ENCODE measurements around the gene UNC80.

DNA sequence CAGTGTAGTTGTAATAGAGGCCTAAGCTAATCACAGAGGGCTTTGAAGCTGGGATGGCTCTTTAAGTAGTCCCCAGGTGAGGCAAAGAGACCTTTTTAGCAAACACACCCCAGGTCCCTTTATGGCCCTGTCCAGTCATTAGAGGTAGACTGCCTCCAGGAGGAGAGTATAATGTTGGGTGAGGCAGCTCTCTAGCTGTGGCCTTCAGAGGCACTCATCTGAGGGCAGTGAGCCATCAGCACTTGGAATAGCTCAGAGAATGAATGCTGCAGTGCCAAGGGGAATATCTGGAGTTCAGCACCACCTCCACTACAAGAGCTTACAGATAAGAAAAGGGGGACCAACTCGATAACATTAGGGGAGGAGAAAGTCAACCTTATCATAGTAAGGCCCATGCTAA, 52.8 kb downstream of the UNC80 start:
- TF ChIP-seq EZH2 (IDR thresholded peaks at IDR 0.05) (no peak), POLR2AphosphoS5 (IDR thresholded peaks at IDR 0.05; ENCODE audit: borderline replicate concordance, low read depth, low read length) (no peak)

Measured in SK-N-MC (cell line).